Neutrophil (primary cell): ENCODE data around the gene MYO5B.

Experiments
- H3K27ac ChIP-seq: fragments of 200-600 bp; sonication (generic); 2 replicates; pipeline ENCODE4 v1.5.1; 2016; ENCODE audit warnings: mild to moderate bottlenecking, moderate library complexity
- H3K27me3 ChIP-seq: fragments of 200-600 bp; sonication (generic); 2 replicates; pipeline ENCODE4 v1.6.0; 2016; ENCODE audit warnings: mild to moderate bottlenecking
- H3K36me3 ChIP-seq: fragments of 200-600 bp; sonication (generic); 2 replicates; pipeline ENCODE4 v1.5.1; 2017
- H3K4me1 ChIP-seq, 2 experiments: fragments of 200-600 bp in 1 of 2; sonication (generic) in 1 of 2; 1 replicate in 1 of 2; 2 replicates in 1 of 2; pipeline versions ENCODE4 v1.5.1 to v1.6.1; 2013 to 2016; ENCODE audit warnings: low read depth in 1 of 2, low read length in 1 of 2, mild to moderate bottlenecking in 1 of 2, moderate library complexity in 1 of 2; ENCODE audit not compliant: control insufficient read depth in 1 of 2, insufficient read depth in 1 of 2
- H3K4me3 ChIP-seq, 2 experiments: fragments of 200-600 bp in 1 of 2; sonication (generic) in 1 of 2; 1 replicate in 1 of 2; 2 replicates in 1 of 2; pipeline ENCODE4 v1.5.1; 2013 to 2016; ENCODE audit warnings: low read depth in 1 of 2, low read length in 1 of 2, mild to moderate bottlenecking in 1 of 2, moderate library complexity in 1 of 2
- H3K9me3 ChIP-seq: fragments of 200-600 bp; sonication (generic); 2 replicates; pipeline ENCODE4 v1.5.1; 2016
- TF ChIP-seq, protein P1 (sequence below): fragments of 200-600 bp; sonication (generic); IDR thresholded peaks from 2 replicates; pipeline ENCODE4 v1.5.1; 2016; ENCODE audit warnings: antibody characterized with exemption

The MYO5B gene

DNA sequence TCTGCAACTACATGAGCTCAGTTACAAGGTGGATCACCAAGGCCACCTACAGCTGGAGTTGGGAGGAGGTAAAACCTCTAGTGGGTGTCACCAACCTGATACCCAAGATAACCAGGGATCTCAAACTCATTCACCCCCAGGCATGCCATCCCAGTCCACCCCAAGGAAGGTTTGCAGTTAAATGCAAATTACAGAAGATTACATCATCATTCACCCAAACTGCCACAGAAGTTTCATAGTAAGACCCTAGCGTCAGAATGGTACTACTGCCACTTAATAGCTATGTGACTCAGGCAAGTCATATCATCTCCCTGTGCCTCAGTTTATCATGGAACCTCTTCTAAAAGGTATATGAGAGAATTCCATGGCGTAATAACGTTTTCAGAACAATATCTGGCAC lies 111.2 kb downstream of the MYO5B start:
- Histone ChIP-seq H3K9me3 (no peaks in the 10 kb centered on the region), H3K4me1 (no peaks in the 10 kb centered on the region), H3K4me3 (no peak overlapping the region), H3K27ac (no peak overlapping the region), H3K27me3 (no peaks in the 10 kb centered on the region), H3K36me3 (no peaks in the 10 kb centered on the region)
- TF ChIP-seq, protein P1, sequence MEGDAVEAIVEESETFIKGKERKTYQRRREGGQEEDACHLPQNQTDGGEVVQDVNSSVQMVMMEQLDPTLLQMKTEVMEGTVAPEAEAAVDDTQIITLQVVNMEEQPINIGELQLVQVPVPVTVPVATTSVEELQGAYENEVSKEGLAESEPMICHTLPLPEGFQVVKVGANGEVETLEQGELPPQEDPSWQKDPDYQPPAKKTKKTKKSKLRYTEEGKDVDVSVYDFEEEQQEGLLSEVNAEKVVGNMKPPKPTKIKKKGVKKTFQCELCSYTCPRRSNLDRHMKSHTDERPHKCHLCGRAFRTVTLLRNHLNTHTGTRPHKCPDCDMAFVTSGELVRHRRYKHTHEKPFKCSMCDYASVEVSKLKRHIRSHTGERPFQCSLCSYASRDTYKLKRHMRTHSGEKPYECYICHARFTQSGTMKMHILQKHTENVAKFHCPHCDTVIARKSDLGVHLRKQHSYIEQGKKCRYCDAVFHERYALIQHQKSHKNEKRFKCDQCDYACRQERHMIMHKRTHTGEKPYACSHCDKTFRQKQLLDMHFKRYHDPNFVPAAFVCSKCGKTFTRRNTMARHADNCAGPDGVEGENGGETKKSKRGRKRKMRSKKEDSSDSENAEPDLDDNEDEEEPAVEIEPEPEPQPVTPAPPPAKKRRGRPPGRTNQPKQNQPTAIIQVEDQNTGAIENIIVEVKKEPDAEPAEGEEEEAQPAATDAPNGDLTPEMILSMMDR, result no peak

DNA sequence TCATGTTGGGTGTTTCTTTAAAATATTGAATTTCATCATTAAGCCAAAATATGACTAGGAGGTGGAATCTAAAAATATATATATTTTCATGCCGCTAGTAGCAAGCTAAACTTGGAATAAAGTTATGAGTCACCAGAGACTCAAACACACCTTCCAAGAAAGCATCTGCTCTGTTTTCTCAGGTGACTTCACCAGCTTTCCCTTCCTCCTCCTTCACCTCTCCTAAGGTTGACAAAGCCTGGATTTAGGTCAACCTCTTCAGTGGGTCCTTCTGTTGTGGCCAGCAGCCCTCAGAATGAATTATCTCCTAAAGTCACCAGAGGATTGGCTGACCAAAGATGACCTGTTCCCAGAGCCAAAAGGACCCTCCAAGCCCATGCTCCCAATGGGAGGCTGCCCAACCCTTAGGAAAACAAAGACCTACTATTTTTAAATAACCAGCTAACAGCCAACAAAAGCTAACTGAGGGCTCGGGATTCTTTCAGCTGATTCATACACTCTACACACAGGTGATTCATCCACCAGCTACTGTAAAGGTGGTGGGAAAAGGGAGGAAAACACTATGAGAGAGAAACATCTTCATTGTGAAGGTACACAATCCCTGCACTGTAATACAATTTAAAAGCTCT lies 113.9 kb downstream of the MYO5B start:
- H3K36me3 ChIP-seq, result no peaks in the 10 kb centered on the region
- H3K4me3 ChIP-seq, result no peak overlapping the region
- H3K27me3 ChIP-seq, result no peaks in the 10 kb centered on the region
- H3K27ac ChIP-seq, result no peak overlapping the region
- TF ChIP-seq, protein P1, result no peak
- no peaks in the 10 kb centered on the region for H3K9me3 ChIP-seq
- H3K4me1 ChIP-seq, result no peaks in the 10 kb centered on the region

DNA sequence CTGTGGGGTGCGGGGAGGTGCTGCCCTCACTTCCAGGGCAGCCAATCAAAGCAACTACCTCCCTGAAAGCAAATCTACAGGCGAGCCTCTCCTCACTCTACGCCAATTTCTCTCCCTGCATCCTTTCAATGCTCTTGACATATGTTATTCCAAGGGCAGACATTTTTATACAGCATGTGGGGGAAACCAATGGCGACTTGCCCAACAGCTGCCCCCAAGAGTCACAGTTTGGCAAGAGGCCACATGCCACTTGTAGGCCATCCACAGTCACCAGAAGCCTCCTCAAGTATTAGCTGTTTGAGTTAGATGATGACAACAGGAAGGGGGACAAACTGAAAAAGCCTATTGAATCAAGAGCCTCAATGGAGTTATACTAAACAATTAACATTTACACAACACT lies 114.6 kb downstream of the MYO5B start:
- H3K27me3 ChIP-seq, result no peaks in the 10 kb centered on the region
- no peaks in the 10 kb centered on the region for H3K9me3 ChIP-seq
- H3K27ac ChIP-seq, result no peak overlapping the region
- no peaks in the 10 kb centered on the region for H3K36me3 ChIP-seq
- H3K4me1 ChIP-seq, result no peaks in the 10 kb centered on the region
- TF ChIP-seq, protein P1, result no peak
- H3K4me3 ChIP-seq, result no peak overlapping the region

DNA sequence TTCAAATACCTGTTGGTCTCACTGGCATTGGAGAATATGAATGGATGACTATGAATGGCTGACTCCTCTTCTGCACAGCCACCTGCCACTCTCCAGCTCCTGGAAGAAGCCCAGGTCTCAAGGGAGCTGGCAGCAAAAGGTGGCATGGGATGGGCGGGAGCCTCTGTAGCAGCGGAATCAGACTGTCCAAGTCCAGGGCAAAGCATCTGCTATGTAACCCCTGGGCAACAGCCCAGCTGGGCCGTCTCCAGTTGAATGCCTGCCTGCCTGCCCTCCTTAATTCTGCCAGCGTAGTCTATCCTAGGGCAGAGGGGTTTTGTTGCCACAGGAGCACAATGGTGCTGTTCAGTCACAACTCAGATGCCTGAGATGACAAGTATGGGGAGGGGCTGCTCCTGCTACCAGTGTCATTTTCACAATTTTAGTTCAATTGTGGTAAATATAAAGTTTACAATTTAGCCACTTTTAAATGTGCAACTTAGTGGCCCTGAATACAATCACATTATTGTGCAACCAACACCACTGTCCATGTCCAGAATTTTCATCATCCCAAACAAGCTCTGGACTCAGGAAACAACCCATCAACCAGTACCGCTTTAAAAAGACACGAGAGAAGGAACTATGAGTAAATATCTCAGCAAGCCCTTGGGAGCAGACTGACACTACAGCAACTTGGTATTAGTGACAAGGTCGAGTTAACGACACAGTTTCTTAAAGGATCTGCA lies 115.2 kb downstream of the MYO5B start:
- no peaks in the 10 kb centered on the region for H3K36me3 ChIP-seq
- no peaks in the 10 kb centered on the region for H3K4me1 ChIP-seq
- H3K9me3 ChIP-seq, result no peaks in the 10 kb centered on the region
- TF ChIP-seq, protein P1, result no peak
- H3K27me3 ChIP-seq, result no peaks in the 10 kb centered on the region
- H3K27ac ChIP-seq, result no peak overlapping the region
- H3K4me3 ChIP-seq, result no peak overlapping the region

DNA sequence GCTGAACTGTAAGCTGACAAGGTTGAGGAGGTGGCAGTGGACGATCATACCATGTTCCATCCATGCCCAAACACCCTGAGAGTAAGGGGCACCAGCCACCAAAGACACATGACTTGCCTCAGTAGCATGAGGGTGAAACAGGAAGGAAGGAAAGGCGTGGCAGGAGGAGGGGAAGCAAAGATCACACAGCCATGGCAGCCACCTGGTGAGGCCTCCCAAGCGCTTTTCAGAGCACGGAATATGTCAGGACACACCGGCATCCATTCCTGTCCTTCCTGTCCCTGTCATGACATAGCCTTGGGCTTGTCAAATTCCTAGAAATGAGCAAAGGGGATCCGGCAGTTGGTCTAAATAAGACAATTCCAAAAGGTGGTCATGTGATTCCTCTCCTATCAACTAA lies 118.7 kb downstream of the MYO5B start:
- H3K27me3 ChIP-seq, result no peaks in the 10 kb centered on the region
- no peak overlapping the region for H3K4me3 ChIP-seq

More for the DNA sequence above, 118.7 kb downstream of the MYO5B start:
- H3K9me3 ChIP-seq, result no peaks in the 10 kb centered on the region
- H3K36me3 ChIP-seq, result no peaks in the 10 kb centered on the region
- H3K4me1 ChIP-seq, result no peaks in the 10 kb centered on the region
- TF ChIP-seq, protein P1, result no peak
- H3K27ac ChIP-seq, result no peak overlapping the region
